ENCODE results near the gene TSPYL4.
A peak's percentile ranks its signal among the peaks of the same experiment; 100 is the strongest.

The TSPYL4 gene

GRCh38 chr6:116229287-116229913, 24.5 kb downstream of the TSPYL4 start:
- Histone ChIP-seq H3K4me3 (ENCODE audit: low read length in 2 of 2) (peak overlapping the region; percentile 70 to 71), H3K9me3 (ENCODE audit: control insufficient read depth in 2 of 2, low read length in 2 of 2) (no peaks in the 10 kb centered on the region), H3K4me1 (ENCODE audit: control insufficient read depth, insufficient read depth, low read length) (no peaks in the 10 kb centered on the region), H3K27me3 (ENCODE audit: control insufficient read depth in 1 of 2, insufficient read depth in 2 of 2, low read length in 2 of 2) (no peaks in the 10 kb centered on the region), H3K9ac (ENCODE audit: low read length in 2 of 2) (peak overlapping the region in 1 of 2 donors; percentile 6), H3K36me3 (ENCODE audit: control insufficient read depth in 2 of 2, insufficient read depth in 2 of 2, low read length in 2 of 2) (peaks cover under 1 to 1% of the 10 kb centered on the region in 2 donors), H3K27ac (ENCODE audit: low read length) (no peak overlapping the region)

- Histone ChIP-seq H3K4me1 (ENCODE audit: control insufficient read depth, insufficient read depth, low read length) (no peaks in the 10 kb centered on the region), H3K36me3 (ENCODE audit: control insufficient read depth in 2 of 2, insufficient read depth in 2 of 2, low read length in 2 of 2) (peaks cover 3 to 5% of the 10 kb centered on the region in 2 donors), H3K27ac (ENCODE audit: low read length) (no peak overlapping the region), H3K9ac (ENCODE audit: low read length in 2 of 2) (no peak overlapping the region), H3K4me3 (ENCODE audit: low read length in 2 of 2) (no peak overlapping the region), H3K9me3 (ENCODE audit: control insufficient read depth in 2 of 2, low read length in 2 of 2) (no peaks in the 10 kb centered on the region), H3K27me3 (ENCODE audit: control insufficient read depth in 1 of 2, insufficient read depth in 2 of 2, low read length in 2 of 2) (no peaks in the 10 kb centered on the region)
These were observed 30.5 kb downstream of the TSPYL4 start for GRCh38 chr6:116223355-116223754.

GRCh38 chr6:116221911-116222310, 32.0 kb downstream of the TSPYL4 start:
- H3K9ac ChIP-seq (ENCODE audit: low read length in 2 of 2) = no peak overlapping the region
- H3K27me3 ChIP-seq (ENCODE audit: control insufficient read depth in 1 of 2, insufficient read depth in 2 of 2, low read length in 2 of 2) = no peaks in the 10 kb centered on the region
- H3K4me1 ChIP-seq (ENCODE audit: control insufficient read depth, insufficient read depth, low read length) = no peaks in the 10 kb centered on the region
- peaks cover 3 to 5% of the 10 kb centered on the region in 2 donors for H3K36me3 ChIP-seq (ENCODE audit: control insufficient read depth in 2 of 2, insufficient read depth in 2 of 2, low read length in 2 of 2)
- no peaks in the 10 kb centered on the region for H3K9me3 ChIP-seq (ENCODE audit: control insufficient read depth in 2 of 2, low read length in 2 of 2)
- H3K27ac ChIP-seq (ENCODE audit: low read length) = no peak overlapping the region
- H3K4me3 ChIP-seq (ENCODE audit: low read length in 2 of 2) = no peak overlapping the region

GRCh38 chr6:116221067-116221466, 32.8 kb downstream of the TSPYL4 start:
- Histone ChIP-seq H3K27me3 (ENCODE audit: control insufficient read depth in 1 of 2, insufficient read depth in 2 of 2, low read length in 2 of 2) (no peaks in the 10 kb centered on the region), H3K4me3 (ENCODE audit: low read length in 2 of 2) (no peak overlapping the region)

GRCh38 chr6:116218866-116219265, 35.0 kb downstream of the TSPYL4 start:
- Histone ChIP-seq H3K27ac (ENCODE audit: low read length) (no peak overlapping the region), H3K4me1 (ENCODE audit: control insufficient read depth, insufficient read depth, low read length) (no peaks in the 10 kb centered on the region), H3K9ac (ENCODE audit: low read length in 2 of 2) (no peak overlapping the region), H3K4me3 (ENCODE audit: low read length in 2 of 2) (no peak overlapping the region), H3K9me3 (ENCODE audit: control insufficient read depth in 2 of 2, low read length in 2 of 2) (no peaks in the 10 kb centered on the region), H3K36me3 (ENCODE audit: control insufficient read depth in 2 of 2, insufficient read depth in 2 of 2, low read length in 2 of 2) (no peaks in the 10 kb centered on the region), H3K27me3 (ENCODE audit: control insufficient read depth in 1 of 2, insufficient read depth in 2 of 2, low read length in 2 of 2) (no peaks in the 10 kb centered on the region)

More at GRCh38 chr6:116221067-116221466, 32.8 kb downstream of the TSPYL4 start:
- Histone ChIP-seq H3K36me3 (ENCODE audit: control insufficient read depth in 2 of 2, insufficient read depth in 2 of 2, low read length in 2 of 2) (peaks cover 3 to 5% of the 10 kb centered on the region in 2 donors), H3K4me1 (ENCODE audit: control insufficient read depth, insufficient read depth, low read length) (no peaks in the 10 kb centered on the region), H3K27ac (ENCODE audit: low read length) (no peak overlapping the region), H3K9me3 (ENCODE audit: control insufficient read depth in 2 of 2, low read length in 2 of 2) (no peaks in the 10 kb centered on the region), H3K9ac (ENCODE audit: low read length in 2 of 2) (no peak overlapping the region)

GRCh38 chr6:116218172-116218633, 35.7 kb downstream of the TSPYL4 start:
- H3K4me3 ChIP-seq (ENCODE audit: low read length in 2 of 2) = no peak overlapping the region
- no peaks in the 10 kb centered on the region for H3K36me3 ChIP-seq (ENCODE audit: control insufficient read depth in 2 of 2, insufficient read depth in 2 of 2, low read length in 2 of 2)
- no peaks in the 10 kb centered on the region for H3K27me3 ChIP-seq (ENCODE audit: control insufficient read depth in 1 of 2, insufficient read depth in 2 of 2, low read length in 2 of 2)
- no peak overlapping the region for H3K9ac ChIP-seq (ENCODE audit: low read length in 2 of 2)
- no peaks in the 10 kb centered on the region for H3K9me3 ChIP-seq (ENCODE audit: control insufficient read depth in 2 of 2, low read length in 2 of 2)
- no peak overlapping the region for H3K27ac ChIP-seq (ENCODE audit: low read length)
- no peaks in the 10 kb centered on the region for H3K4me1 ChIP-seq (ENCODE audit: control insufficient read depth, insufficient read depth, low read length)

GRCh38 chr6:116217069-116217468, 36.8 kb downstream of the TSPYL4 start:
- Histone ChIP-seq H3K4me1 (ENCODE audit: control insufficient read depth, insufficient read depth, low read length) (no peaks in the 10 kb centered on the region), H3K9me3 (ENCODE audit: control insufficient read depth in 2 of 2, low read length in 2 of 2) (no peaks in the 10 kb centered on the region), H3K4me3 (ENCODE audit: low read length in 2 of 2) (no peak overlapping the region), H3K36me3 (ENCODE audit: control insufficient read depth in 2 of 2, insufficient read depth in 2 of 2, low read length in 2 of 2) (no peaks in the 10 kb centered on the region), H3K27ac (ENCODE audit: low read length) (no peak overlapping the region), H3K27me3 (ENCODE audit: control insufficient read depth in 1 of 2, insufficient read depth in 2 of 2, low read length in 2 of 2) (no peaks in the 10 kb centered on the region), H3K9ac (ENCODE audit: low read length in 2 of 2) (no peak overlapping the region)

GRCh38 chr6:116215414-116215813, 38.5 kb downstream of the TSPYL4 start:
- no peaks in the 10 kb centered on the region for H3K9me3 ChIP-seq (ENCODE audit: control insufficient read depth in 2 of 2, low read length in 2 of 2)
- H3K4me3 ChIP-seq (ENCODE audit: low read length in 2 of 2) = no peak overlapping the region
- H3K27ac ChIP-seq (ENCODE audit: low read length) = no peak overlapping the region
- no peaks in the 10 kb centered on the region for H3K27me3 ChIP-seq (ENCODE audit: control insufficient read depth in 1 of 2, insufficient read depth in 2 of 2, low read length in 2 of 2)
- H3K36me3 ChIP-seq (ENCODE audit: control insufficient read depth in 2 of 2, insufficient read depth in 2 of 2, low read length in 2 of 2) = no peaks in the 10 kb centered on the region
- no peak overlapping the region for H3K9ac ChIP-seq (ENCODE audit: low read length in 2 of 2)
- H3K4me1 ChIP-seq (ENCODE audit: control insufficient read depth, insufficient read depth, low read length) = no peaks in the 10 kb centered on the region

- H3K9ac ChIP-seq (ENCODE audit: low read length in 2 of 2) = no peak overlapping the region
- no peak overlapping the region for H3K27ac ChIP-seq (ENCODE audit: low read length)
- no peaks in the 10 kb centered on the region for H3K9me3 ChIP-seq (ENCODE audit: control insufficient read depth in 2 of 2, low read length in 2 of 2)
- no peaks in the 10 kb centered on the region for H3K4me1 ChIP-seq (ENCODE audit: control insufficient read depth, insufficient read depth, low read length)
- no peaks in the 10 kb centered on the region for H3K36me3 ChIP-seq (ENCODE audit: control insufficient read depth in 2 of 2, insufficient read depth in 2 of 2, low read length in 2 of 2)
- H3K4me3 ChIP-seq (ENCODE audit: low read length in 2 of 2) = no peak overlapping the region
- no peaks in the 10 kb centered on the region for H3K27me3 ChIP-seq (ENCODE audit: control insufficient read depth in 1 of 2, insufficient read depth in 2 of 2, low read length in 2 of 2)
These were observed 39.2 kb downstream of the TSPYL4 start for GRCh38 chr6:116214681-116215080.

- H3K4me1 ChIP-seq (ENCODE audit: control insufficient read depth, insufficient read depth, low read length) = no peaks in the 10 kb centered on the region
- H3K27me3 ChIP-seq (ENCODE audit: control insufficient read depth in 1 of 2, insufficient read depth in 2 of 2, low read length in 2 of 2) = no peaks in the 10 kb centered on the region
- no peak overlapping the region for H3K27ac ChIP-seq (ENCODE audit: low read length)
- no peak overlapping the region for H3K4me3 ChIP-seq (ENCODE audit: low read length in 2 of 2)
- no peak overlapping the region for H3K9ac ChIP-seq (ENCODE audit: low read length in 2 of 2)
- no peaks in the 10 kb centered on the region for H3K9me3 ChIP-seq (ENCODE audit: control insufficient read depth in 2 of 2, low read length in 2 of 2)
- no peaks in the 10 kb centered on the region for H3K36me3 ChIP-seq (ENCODE audit: control insufficient read depth in 2 of 2, insufficient read depth in 2 of 2, low read length in 2 of 2)
These were observed 43.0 kb downstream of the TSPYL4 start for GRCh38 chr6:116210750-116211425.

- Histone ChIP-seq H3K9me3 (ENCODE audit: control insufficient read depth in 2 of 2, low read length in 2 of 2) (no peaks in the 10 kb centered on the region), H3K4me1 (ENCODE audit: control insufficient read depth, insufficient read depth, low read length) (no peaks in the 10 kb centered on the region), H3K27me3 (ENCODE audit: control insufficient read depth in 1 of 2, insufficient read depth in 2 of 2, low read length in 2 of 2) (no peaks in the 10 kb centered on the region), H3K36me3 (ENCODE audit: control insufficient read depth in 2 of 2, insufficient read depth in 2 of 2, low read length in 2 of 2) (no peaks in the 10 kb centered on the region), H3K27ac (ENCODE audit: low read length) (no peak overlapping the region), H3K4me3 (ENCODE audit: low read length in 2 of 2) (no peak overlapping the region), H3K9ac (ENCODE audit: low read length in 2 of 2) (no peak overlapping the region)
These were observed 43.6 kb downstream of the TSPYL4 start for GRCh38 chr6:116210316-116210715.

Measured in stomach smooth muscle (tissue), 2 donors.